Mesothelial cell of epicardium (in vitro differentiated cells): Measurements from ENCODE around the gene RPL38. TPM values are rescaled to one million over a fixed set of nuclear protein-coding genes. Genes with fewer than 3 reads are reported as not detected.
"Not testable (repeated sequence)": the region's sequence is repeated elsewhere in the genome, so short reads cannot be mapped to it uniquely, and the experiment has no call there.

Experiments
- DNase-seq, 2 experiments: peaks; one replicate each; pipeline ENCODE4 v3.0.0; 2021; ENCODE audit warnings: low spot score in 2 of 2; ENCODE audit not compliant: unreplicated experiment in 2 of 2
- H3K27ac Mint-ChIP-seq: 2 replicates; pipeline ENCODE4 v1.8.0; 2021; ENCODE audit warnings: mixed read lengths
- H3K27me3 Mint-ChIP-seq: 2 replicates; pipeline ENCODE4 v1.8.0; 2021; ENCODE audit warnings: low read depth, mixed read lengths
- H3K36me3 Mint-ChIP-seq: 2 replicates; pipeline ENCODE4 v1.8.0; 2021; ENCODE audit warnings: mixed read lengths
- H3K4me1 Mint-ChIP-seq: 2 replicates; pipeline ENCODE4 v1.8.0; 2021; ENCODE audit warnings: mixed read lengths
- H3K4me3 Mint-ChIP-seq: 2 replicates; pipeline ENCODE4 v1.8.0; 2021; ENCODE audit warnings: mild to moderate bottlenecking, moderate library complexity, mixed read lengths
- H3K9me3 Mint-ChIP-seq: 2 replicates; pipeline ENCODE4 v1.8.0; 2021; ENCODE audit warnings: mixed read lengths
- CTCF ChIP-seq: fragments of 200-600 bp; sonication (generic); IDR thresholded peaks from one replicate; pipeline ENCODE4 v1.5.0; 2021; ENCODE audit warnings: antibody characterized with exemption; ENCODE audit not compliant: unreplicated experiment
- total RNA-seq: library from RNA; stranded (reverse); gene quantifications from 3 replicates; pipeline ENCODE4 v1.2.1, GENCODE V29; 2021

Gene RPL38
- total RNA-seq, 1 donor from 2014 or later, result 1,016 TPM

DNA sequence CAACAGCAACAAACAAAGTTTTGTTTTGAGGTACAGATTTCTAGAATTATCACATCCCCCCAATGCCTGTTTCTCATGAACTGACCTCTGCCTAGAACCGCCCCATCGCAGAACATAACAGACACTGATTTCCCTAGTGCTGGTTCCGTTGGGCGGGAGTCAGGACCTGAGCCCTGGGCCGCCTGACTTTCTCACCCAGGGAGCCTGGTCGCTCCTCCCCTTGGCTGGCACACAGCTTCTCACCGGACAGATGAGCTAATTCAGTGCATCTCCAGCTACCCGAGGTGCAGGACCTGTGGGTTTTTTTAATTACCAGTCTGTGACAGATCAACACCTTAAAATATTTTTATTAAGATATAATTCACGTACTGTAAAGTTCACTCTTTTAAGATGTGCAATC is 20.1 kb upstream of the RPL38 start:
- H3K27ac Mint-ChIP-seq, result no peak overlapping the region
- H3K36me3 Mint-ChIP-seq, result no peaks in the 10 kb centered on the region
- H3K9me3 Mint-ChIP-seq, result no peaks in the 10 kb centered on the region
- TF ChIP-seq CTCF, result no peak
- no peak overlapping the region for H3K4me3 Mint-ChIP-seq
- H3K4me1 Mint-ChIP-seq, result peaks cover 3% of the 10 kb centered on the region
- no peak for DNase-seq
- peaks cover 61% of the 10 kb centered on the region for H3K27me3 Mint-ChIP-seq

- peaks cover 3% of the 10 kb centered on the region for H3K4me1 Mint-ChIP-seq
- no peaks in the 10 kb centered on the region for H3K36me3 Mint-ChIP-seq
- H3K9me3 Mint-ChIP-seq, result no peaks in the 10 kb centered on the region
- no peak overlapping the region for H3K4me3 Mint-ChIP-seq
- no peak for TF ChIP-seq CTCF
- H3K27me3 Mint-ChIP-seq, result peaks cover 44% of the 10 kb centered on the region
- H3K27ac Mint-ChIP-seq, result no peak overlapping the region
- DNase-seq, result no peak
These were observed 17.8 kb upstream of the RPL38 start for GRCh38 chr17:74185571-74186185.

GRCh38 chr17:74186498-74186897 is 17.0 kb upstream of the RPL38 start:
- no peaks in the 10 kb centered on the region for H3K9me3 Mint-ChIP-seq
- no peak overlapping the region for H3K4me3 Mint-ChIP-seq
- no peak for TF ChIP-seq CTCF
- DNase-seq, result no peak
- H3K27me3 Mint-ChIP-seq, result peaks cover 42% of the 10 kb centered on the region
- H3K4me1 Mint-ChIP-seq, result peaks cover 3% of the 10 kb centered on the region
- no peaks in the 10 kb centered on the region for H3K36me3 Mint-ChIP-seq
- no peak overlapping the region for H3K27ac Mint-ChIP-seq

DNA sequence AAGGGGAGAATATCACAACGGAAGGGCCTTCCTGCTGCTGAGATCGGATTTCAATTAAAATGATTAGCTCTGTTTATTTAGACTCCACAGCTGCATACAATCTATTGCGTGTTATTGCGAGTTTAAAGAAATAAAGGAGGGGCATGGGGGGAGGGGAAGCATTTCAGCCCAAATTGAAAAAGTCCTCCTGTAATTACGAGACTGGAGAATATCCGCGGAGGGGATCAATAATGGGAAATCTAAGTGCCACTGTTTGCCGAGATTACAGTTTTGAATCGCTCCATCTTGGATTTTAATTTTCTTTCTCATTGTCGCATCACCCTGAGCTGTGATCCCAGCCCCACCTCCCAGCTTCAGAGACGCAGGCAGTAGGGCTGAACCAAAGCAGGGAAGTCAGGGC is 15.7 kb upstream of the RPL38 start:
- DNase-seq, result no peak
- TF ChIP-seq CTCF, result no peak
- H3K4me1 Mint-ChIP-seq, result no peaks in the 10 kb centered on the region
- no peak overlapping the region for H3K27ac Mint-ChIP-seq
- no peaks in the 10 kb centered on the region for H3K9me3 Mint-ChIP-seq
- H3K36me3 Mint-ChIP-seq, result no peaks in the 10 kb centered on the region
- peaks cover 43% of the 10 kb centered on the region for H3K27me3 Mint-ChIP-seq
- no peak overlapping the region for H3K4me3 Mint-ChIP-seq

DNA sequence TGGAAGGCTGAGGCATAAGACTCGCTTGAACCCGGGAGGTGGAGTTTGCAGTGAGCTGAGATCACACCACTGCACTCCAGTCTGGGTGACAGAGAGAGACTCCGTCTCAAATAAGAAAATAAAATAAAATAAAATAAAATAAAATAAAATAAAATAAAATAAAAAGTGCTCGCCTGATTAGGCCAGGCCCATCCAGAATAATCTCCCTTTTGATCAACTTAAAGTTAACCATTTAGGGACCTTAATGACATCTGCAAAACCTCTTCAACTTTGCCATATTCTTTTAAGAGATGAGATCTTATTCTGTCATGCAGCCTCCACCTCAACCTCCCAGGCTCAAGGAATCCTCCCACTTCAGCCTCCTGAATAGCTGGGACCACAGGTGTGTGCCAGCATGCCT is 14.8 kb upstream of the RPL38 start:
- H3K9me3 Mint-ChIP-seq, DNase-seq, H3K4me3 Mint-ChIP-seq, H3K27ac Mint-ChIP-seq, H3K4me1 Mint-ChIP-seq, H3K36me3 Mint-ChIP-seq: not testable (repeated sequence)
- peaks cover 50% of the 10 kb centered on the region for H3K27me3 Mint-ChIP-seq

DNA sequence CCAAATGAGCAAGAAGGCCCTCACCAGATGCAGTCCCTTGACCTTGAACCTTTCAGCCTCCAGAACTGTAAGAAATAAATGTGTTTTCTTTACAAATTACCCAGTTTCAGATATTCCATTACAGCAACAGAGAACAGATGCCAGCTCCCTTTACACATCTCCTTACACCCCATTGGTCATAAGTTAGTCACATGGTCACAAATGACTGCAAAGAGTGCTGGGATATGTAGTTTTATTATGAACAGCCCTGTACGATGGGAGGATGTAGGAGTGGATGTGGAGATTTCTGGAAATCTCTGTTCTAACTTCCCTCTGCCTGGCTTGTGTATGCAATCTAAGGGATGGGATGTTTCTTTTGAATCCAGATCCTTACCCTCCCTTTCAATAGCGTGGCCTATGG is 13.3 kb upstream of the RPL38 start:
- no peaks in the 10 kb centered on the region for H3K9me3 Mint-ChIP-seq
- peaks cover 56% of the 10 kb centered on the region for H3K27me3 Mint-ChIP-seq
- no peak for DNase-seq
- no peak for TF ChIP-seq CTCF
- H3K36me3 Mint-ChIP-seq, result no peaks in the 10 kb centered on the region
- no peak overlapping the region for H3K27ac Mint-ChIP-seq
- H3K4me3 Mint-ChIP-seq, result no peak overlapping the region
- H3K4me1 Mint-ChIP-seq, result no peaks in the 10 kb centered on the region
